Astrocyte (in vitro differentiated cells and primary cell): ENCODE measurements around the gene ISY1. TPM values are rescaled to one million over a fixed set of nuclear protein-coding genes. Genes with fewer than 3 reads are reported as not detected.
"Not testable (repeated sequence)": the region's sequence is repeated elsewhere in the genome, so short reads cannot be mapped to it uniquely, and the experiment has no call there.

Source experiments
- DNase-seq: peaks from one replicate; pipeline ENCODE4 v3.0.0-alpha.2; 2010; ENCODE audit warnings: low read depth
- FAIRE-seq: peaks from 2 replicates; lab custom pipeline; 2011; peaks lifted over from hg19 to GRCh38; lab: Jason Lieb, UNC
- H2AFZ ChIP-seq: 2 replicates; pipeline ENCODE4 v1.6.0; 2012; ENCODE audit warnings: low read depth, low read length, inconsistent platforms
- H3K27ac ChIP-seq: 2 replicates; pipeline ENCODE4 v1.5.1; 2011; ENCODE audit warnings: low read depth, low read length, inconsistent platforms
- H3K27me3 ChIP-seq: 2 replicates; pipeline ENCODE4 v1.6.0; 2011; ENCODE audit warnings: low read length, inconsistent platforms; ENCODE audit not compliant: insufficient read depth
- H3K36me3 ChIP-seq: 2 replicates; pipeline ENCODE4 v1.5.1; 2011; ENCODE audit warnings: low read length, inconsistent platforms; ENCODE audit not compliant: insufficient read depth
- H3K4me1 ChIP-seq: 2 replicates; pipeline ENCODE4 v1.5.1; 2011; ENCODE audit warnings: low read length, inconsistent platforms; ENCODE audit not compliant: insufficient read depth
- H3K4me2 ChIP-seq: 2 replicates; pipeline ENCODE4 v1.6.0; 2012; ENCODE audit warnings: low read length, inconsistent platforms
- H3K4me3 ChIP-seq: 2 replicates; pipeline ENCODE4 v1.5.1; 2011; ENCODE audit warnings: low read depth, mild to moderate bottlenecking, low read length, inconsistent platforms; ENCODE audit not compliant: insufficient read depth
- H3K79me2 ChIP-seq: 2 replicates; pipeline ENCODE4 v1.6.0; 2012; ENCODE audit warnings: mild to moderate bottlenecking, low read length, inconsistent platforms; ENCODE audit not compliant: insufficient read depth
- H3K9ac ChIP-seq: 2 replicates; pipeline ENCODE4 v1.6.0; 2012; ENCODE audit warnings: mild to moderate bottlenecking, low read length, inconsistent platforms
- H3K9me3 ChIP-seq: 2 replicates; pipeline ENCODE4 v1.5.1; 2012; ENCODE audit warnings: low read depth, mild to moderate bottlenecking, low read length, inconsistent platforms; ENCODE audit not compliant: insufficient read depth
- H4K20me1 ChIP-seq: 2 replicates; pipeline ENCODE4 v1.6.0; 2012; ENCODE audit warnings: low read length, inconsistent platforms; ENCODE audit not compliant: insufficient read depth
- H3K27ac Mint-ChIP-seq: one replicate; pipeline ENCODE4 v1.8.0; 2021; ENCODE audit warnings: mild to moderate bottlenecking, mixed read lengths; ENCODE audit not compliant: unreplicated experiment
- H3K27me3 Mint-ChIP-seq: one replicate; pipeline ENCODE4 v1.8.0; 2021; ENCODE audit warnings: low read depth, mixed read lengths; ENCODE audit not compliant: unreplicated experiment
- H3K36me3 Mint-ChIP-seq: one replicate; pipeline ENCODE4 v1.8.0; 2021; ENCODE audit warnings: low read depth, mixed read lengths; ENCODE audit not compliant: unreplicated experiment
- H3K4me1 Mint-ChIP-seq: one replicate; pipeline ENCODE4 v1.8.0; 2021; ENCODE audit warnings: low read depth, mixed read lengths; ENCODE audit not compliant: unreplicated experiment
- H3K4me3 Mint-ChIP-seq: one replicate; pipeline ENCODE4 v1.8.0; 2021; ENCODE audit warnings: mild to moderate bottlenecking, moderate library complexity, mixed read lengths; ENCODE audit not compliant: unreplicated experiment
- H3K9me3 Mint-ChIP-seq: one replicate; pipeline ENCODE4 v1.8.0; 2021; ENCODE audit warnings: mild to moderate bottlenecking, mixed read lengths; ENCODE audit not compliant: unreplicated experiment
- EZH2 ChIP-seq: IDR thresholded peaks from 2 replicates; pipeline ENCODE4 v1.6.1; 2012; ENCODE audit warnings: mild to moderate bottlenecking, low read length, inconsistent platforms; ENCODE audit not compliant: insufficient read depth
- total RNA-seq: library from RNA; stranded (reverse); gene quantifications from 2 replicates; pipeline ENCODE4 v1.2.1, GENCODE V29; 2021
- TF ChIP-seq, protein P1 (sequence below): IDR thresholded peaks from 2 replicates; pipeline ENCODE4 v1.5.1; 2011; ENCODE audit warnings: low read depth, mild to moderate bottlenecking, inconsistent platforms, low read length, moderate library complexity; ENCODE audit not compliant: insufficient read depth

Gene ISY1
- total RNA-seq, 1 donor from 2014 or later, result 26.6 TPM

DNA sequence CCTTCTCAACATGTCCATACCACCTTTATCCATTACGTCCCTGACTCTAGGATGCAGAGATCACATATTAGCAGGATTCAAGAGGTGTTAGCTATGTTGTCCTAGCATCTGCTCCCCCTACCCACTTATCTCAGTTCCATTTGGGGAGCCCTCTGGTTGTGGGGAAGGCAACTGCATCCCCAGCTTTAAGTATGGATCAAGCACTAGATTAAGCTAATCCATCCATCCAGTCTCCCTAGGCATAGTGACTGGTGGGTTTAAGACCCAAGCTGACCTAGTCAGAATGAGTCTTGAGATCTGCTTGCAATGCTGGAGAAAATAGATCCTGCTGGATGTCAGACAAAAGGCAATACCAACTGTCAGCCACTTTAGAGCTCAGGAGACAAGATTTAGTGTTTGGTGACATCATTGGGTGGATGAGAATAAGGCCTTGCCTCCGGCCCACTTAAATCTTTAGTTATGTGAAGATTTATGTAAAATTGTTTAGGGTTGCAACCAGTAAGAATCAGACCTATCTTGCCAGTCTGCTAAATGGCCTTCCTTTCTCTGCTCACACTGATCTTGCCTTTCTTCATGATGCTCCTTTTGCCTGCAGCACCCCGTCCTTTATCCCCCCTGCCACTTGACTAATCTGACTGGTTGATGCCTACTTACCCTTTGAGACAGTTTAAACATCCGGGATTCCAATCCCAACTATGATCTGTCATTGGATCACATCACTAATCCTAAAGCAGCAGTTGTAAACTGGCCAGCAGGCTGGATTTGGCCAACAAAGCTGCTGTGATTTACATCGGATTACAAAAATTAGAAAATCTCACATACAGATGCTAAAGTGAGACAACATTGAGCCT, 2.1 kb upstream of the ISY1 start:
- Mint-ChIP-seq H3K4me1 (peaks cover 13% of the 10 kb centered on the region), H3K27ac (peak overlapping the region; percentile 87), H3K36me3 (peaks cover 4% of the 10 kb centered on the region), H3K9me3 (no peaks in the 10 kb centered on the region), H3K27me3 (no peaks in the 10 kb centered on the region), H3K4me3 (peak overlapping the region; percentile 96)
- no peak for DNase-seq
- Histone ChIP-seq H3K36me3 (peaks cover 23% of the 10 kb centered on the region), H3K27me3 (no peaks in the 10 kb centered on the region), H3K9me3 (no peaks in the 10 kb centered on the region), H2AFZ (no peak overlapping the region), H4K20me1 (peaks cover 9% of the 10 kb centered on the region), H3K4me3 (no peak overlapping the region), H3K4me1 (peaks cover 16% of the 10 kb centered on the region), H3K4me2 (peak overlapping the region; percentile 89), H3K79me2 (peaks cover 26% of the 10 kb centered on the region), H3K27ac (no peak overlapping the region), H3K9ac (peak overlapping the region; percentile 99)
- TF ChIP-seq, protein P1, sequence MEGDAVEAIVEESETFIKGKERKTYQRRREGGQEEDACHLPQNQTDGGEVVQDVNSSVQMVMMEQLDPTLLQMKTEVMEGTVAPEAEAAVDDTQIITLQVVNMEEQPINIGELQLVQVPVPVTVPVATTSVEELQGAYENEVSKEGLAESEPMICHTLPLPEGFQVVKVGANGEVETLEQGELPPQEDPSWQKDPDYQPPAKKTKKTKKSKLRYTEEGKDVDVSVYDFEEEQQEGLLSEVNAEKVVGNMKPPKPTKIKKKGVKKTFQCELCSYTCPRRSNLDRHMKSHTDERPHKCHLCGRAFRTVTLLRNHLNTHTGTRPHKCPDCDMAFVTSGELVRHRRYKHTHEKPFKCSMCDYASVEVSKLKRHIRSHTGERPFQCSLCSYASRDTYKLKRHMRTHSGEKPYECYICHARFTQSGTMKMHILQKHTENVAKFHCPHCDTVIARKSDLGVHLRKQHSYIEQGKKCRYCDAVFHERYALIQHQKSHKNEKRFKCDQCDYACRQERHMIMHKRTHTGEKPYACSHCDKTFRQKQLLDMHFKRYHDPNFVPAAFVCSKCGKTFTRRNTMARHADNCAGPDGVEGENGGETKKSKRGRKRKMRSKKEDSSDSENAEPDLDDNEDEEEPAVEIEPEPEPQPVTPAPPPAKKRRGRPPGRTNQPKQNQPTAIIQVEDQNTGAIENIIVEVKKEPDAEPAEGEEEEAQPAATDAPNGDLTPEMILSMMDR, result no peak
- no peak for TF ChIP-seq EZH2
- FAIRE-seq, result no peak

DNA sequence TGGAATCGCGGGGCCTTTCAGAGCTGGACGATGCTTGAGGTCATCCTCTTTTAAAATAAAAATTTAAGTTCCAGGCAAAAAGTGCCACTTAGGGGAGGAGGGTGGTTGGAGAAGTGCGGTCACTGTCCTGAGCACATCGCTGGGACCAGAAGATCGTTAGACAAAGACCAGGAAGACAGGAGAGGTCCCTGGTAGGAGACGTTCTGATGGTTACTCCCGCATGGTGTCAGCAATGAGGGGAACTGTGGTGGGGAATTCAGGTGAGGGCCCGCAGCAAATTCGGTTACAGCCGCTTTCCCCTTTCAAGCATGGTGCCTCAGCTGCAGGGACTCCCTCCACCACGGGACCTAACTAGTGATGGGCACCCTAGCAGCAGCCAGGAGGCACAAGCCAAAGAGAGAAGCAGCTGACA, 1.0 kb upstream of the ISY1 start:
- Histone ChIP-seq H4K20me1 (peaks cover 6% of the 10 kb centered on the region), H3K4me1 (peaks cover 16% of the 10 kb centered on the region), H3K9me3 (no peaks in the 10 kb centered on the region), H3K27me3 (no peaks in the 10 kb centered on the region), H3K4me3 (peak overlapping the region; percentile 99), H3K79me2 (peaks cover 24% of the 10 kb centered on the region), H3K4me2 (peak overlapping the region; percentile 89), H2AFZ (peak overlapping the region; percentile 98), H3K36me3 (peaks cover 16% of the 10 kb centered on the region), H3K9ac (peak overlapping the region; percentile 99), H3K27ac (peak overlapping the region; percentile 100)
- H3K9me3 Mint-ChIP-seq, result no peaks in the 10 kb centered on the region
- no peak for TF ChIP-seq EZH2
- TF ChIP-seq, protein P1, result no peak
- H3K4me3 Mint-ChIP-seq, result peak overlapping the region; percentile 96
- DNase-seq (no peak), FAIRE-seq (no peak)
- H3K36me3 Mint-ChIP-seq, result peaks cover 4% of the 10 kb centered on the region
- no peaks in the 10 kb centered on the region for H3K27me3 Mint-ChIP-seq
- H3K4me1 Mint-ChIP-seq, result peaks cover 13% of the 10 kb centered on the region
- peak overlapping the region; percentile 100 for H3K27ac Mint-ChIP-seq

DNA sequence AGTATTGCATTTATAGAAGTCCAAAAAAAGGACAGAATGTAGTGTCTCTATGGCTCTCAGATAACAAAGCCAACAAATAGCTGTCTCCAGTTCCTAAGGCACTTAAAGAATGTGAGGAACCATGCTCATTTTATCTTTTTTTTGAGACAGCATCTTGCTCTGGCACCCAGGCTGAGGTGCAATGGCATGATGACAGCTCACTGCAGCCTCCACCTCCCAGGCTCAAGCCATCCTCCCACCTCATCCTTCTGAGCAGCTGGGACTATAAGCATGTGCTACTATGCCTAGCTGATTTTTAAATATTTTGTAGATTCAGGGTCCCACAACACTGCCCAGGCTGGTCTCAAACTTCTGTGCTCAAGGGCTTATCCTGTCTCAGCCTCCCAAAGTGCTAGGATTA, 16.1 kb downstream of the ISY1 start:
- H3K4me1 ChIP-seq, result no peaks in the 10 kb centered on the region

DNA sequence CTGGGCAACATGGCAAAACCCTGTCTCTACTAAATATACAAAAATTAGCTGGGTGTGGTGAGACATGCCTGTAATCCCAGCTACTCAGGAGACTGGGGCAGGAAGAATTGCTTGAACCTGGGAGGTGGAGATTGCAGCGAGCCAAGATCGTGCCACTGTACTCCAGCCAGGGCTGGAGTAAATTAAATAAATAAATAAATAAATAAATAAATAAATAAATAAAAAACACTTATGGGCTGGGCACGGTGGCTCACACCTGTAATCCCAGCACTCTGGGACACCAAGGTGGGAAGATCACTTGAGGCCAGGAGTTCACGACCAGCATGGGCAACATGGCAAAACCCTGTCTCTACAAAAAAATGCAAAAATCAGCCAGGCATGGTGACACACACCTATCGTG, 19.9 kb downstream of the ISY1 start:
- H3K27me3 Mint-ChIP-seq, H3K36me3 Mint-ChIP-seq, H3K27ac ChIP-seq, H3K4me3 Mint-ChIP-seq, H4K20me1 ChIP-seq, H2AFZ ChIP-seq, H3K9me3 Mint-ChIP-seq, H3K79me2 ChIP-seq, H3K9me3 ChIP-seq, H3K27ac Mint-ChIP-seq, FAIRE-seq, H3K4me1 Mint-ChIP-seq, H3K27me3 ChIP-seq, H3K9ac ChIP-seq, DNase-seq, H3K4me1 ChIP-seq, H3K4me2 ChIP-seq, H3K4me3 ChIP-seq: not testable (repeated sequence)
- peaks cover 10% of the 10 kb centered on the region for H3K36me3 ChIP-seq

More for the DNA sequence above, 16.1 kb downstream of the ISY1 start:
- Histone ChIP-seq H3K9me3 (no peaks in the 10 kb centered on the region), H3K36me3 (peaks cover 6% of the 10 kb centered on the region), H3K27me3 (no peaks in the 10 kb centered on the region), H3K4me2 (no peak overlapping the region), H3K79me2 (no peaks in the 10 kb centered on the region), H4K20me1 (no peaks in the 10 kb centered on the region), H3K4me3 (no peak overlapping the region), H2AFZ (no peak overlapping the region), H3K27ac (no peak overlapping the region), H3K9ac (no peak overlapping the region)
- Mint-ChIP-seq H3K27ac (no peak overlapping the region), H3K4me1 (no peaks in the 10 kb centered on the region), H3K27me3 (no peaks in the 10 kb centered on the region), H3K36me3 (no peaks in the 10 kb centered on the region), H3K4me3 (no peak overlapping the region), H3K9me3 (no peaks in the 10 kb centered on the region)
- DNase-seq, result no peak
- FAIRE-seq, result no peak
- TF ChIP-seq, protein P1, result no peak
- no peak for TF ChIP-seq EZH2
